T follicular helper cell (primary cell): ENCODE data around the gene SECISBP2.

Source experiments
- DNase-seq: peaks from one replicate; pipeline ENCODE4 v3.0.0-alpha.2; 2020; ENCODE audit warnings: low read depth

Gene SECISBP2

GRCh38 chr9:89347651-89348050, 29.4 kb downstream of the SECISBP2 start:
- no peak for DNase-seq

GRCh38 chr9:89349607-89350006, 31.3 kb downstream of the SECISBP2 start:
- no peak for DNase-seq

DNA sequence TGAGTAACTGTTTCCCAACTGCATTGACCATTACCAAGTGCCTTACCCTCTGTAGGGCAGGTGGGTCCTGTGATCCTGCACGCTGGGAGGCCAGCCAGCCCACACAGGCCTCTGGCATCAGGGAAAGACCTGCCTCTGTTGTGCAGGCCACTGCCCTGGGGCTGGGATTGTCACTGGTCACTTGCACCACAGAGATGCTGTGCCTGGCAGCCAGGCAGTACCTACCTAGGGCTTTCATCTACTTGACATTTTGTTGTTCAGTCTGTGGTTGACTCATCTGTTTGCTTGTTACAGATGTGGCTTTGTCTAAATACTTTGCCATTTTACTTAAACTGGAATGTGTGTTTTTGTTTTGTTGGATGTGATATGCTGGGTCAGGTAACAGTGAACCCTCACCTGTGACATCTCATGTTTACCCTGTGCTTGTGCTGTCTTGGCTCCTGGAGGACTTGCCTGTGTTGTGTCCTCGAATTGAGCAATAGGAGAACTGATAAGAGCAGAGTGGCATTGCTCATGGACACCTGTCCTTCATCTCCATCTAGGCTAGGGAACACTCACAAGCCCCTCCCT, 32.8 kb downstream of the SECISBP2 start:
- DNase-seq, result no peak

- no peak for DNase-seq
These were observed 33.4 kb downstream of the SECISBP2 start for GRCh38 chr9:89351584-89352300.

GRCh38 chr9:89352451-89352850, 34.2 kb downstream of the SECISBP2 start:
- DNase-seq, result no peak

GRCh38 chr9:89352874-89353649, 34.8 kb downstream of the SECISBP2 start:
- no peak for DNase-seq

DNA sequence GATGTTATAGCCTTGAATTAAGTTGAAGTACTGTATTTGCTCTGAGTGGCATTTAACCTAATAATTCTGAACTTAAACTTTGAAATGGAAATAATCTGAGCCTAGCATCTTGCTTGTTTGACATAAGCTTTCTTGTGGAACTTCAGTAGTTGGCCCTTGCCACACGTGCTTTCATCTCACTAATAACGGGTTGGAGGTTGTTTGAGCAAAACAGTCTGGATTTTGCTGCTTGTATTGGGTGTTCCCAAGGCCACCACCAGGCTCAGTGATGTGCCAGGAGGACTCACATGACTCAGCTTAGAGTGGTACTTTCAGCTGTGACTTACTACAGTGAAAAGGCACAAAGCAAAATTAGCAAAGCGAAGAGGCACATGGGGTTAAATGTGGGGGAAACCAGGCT, 35.7 kb downstream of the SECISBP2 start:
- DNase-seq, result no peak

- DNase-seq, result no peak
These were observed 36.2 kb downstream of the SECISBP2 start for GRCh38 chr9:89354471-89354870.

GRCh38 chr9:89356782-89357181, 38.5 kb downstream of the SECISBP2 start:
- DNase-seq, result no peak

DNA sequence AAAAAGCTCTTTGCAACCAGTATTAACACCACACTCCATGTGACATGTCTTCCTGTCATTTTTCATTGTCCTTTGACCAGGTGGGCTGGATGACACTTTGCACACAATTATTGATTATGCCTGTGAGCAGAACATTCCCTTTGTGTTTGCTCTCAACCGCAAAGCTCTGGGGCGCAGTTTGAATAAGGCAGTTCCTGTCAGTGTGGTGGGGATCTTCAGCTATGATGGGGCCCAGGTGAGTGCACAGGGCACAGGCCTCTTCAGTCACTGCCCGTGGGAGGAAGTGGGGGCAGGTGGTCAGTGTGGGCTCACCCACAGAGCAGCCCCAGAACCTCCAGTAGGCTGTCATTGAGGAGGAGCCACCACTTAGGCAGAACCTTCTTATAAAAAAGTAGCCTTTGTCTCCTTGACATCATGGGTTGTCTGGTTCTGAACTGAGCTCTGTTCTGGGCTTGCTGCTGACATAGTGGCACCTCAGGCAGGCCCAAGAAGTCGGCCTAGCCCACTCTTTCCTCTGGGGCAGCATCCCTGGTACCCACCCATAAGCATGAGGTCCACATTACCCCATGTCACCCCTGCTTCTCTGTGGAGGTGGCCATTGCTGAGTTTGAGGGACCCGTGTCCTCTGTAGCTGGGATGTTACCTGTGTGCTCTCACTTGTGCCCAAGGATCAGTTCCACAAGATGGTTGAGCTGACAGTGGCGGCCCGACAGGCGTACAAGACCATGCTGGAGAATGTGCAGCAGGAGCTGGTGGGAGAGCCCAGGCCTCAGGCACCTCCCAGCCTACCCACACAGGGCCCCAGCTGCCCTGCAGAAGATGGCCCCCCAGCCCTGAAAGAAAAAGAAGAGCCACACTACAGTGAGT, 39.3 kb downstream of the SECISBP2 start:
- no peak for DNase-seq

- DNase-seq, result no peak
These were observed 40.1 kb downstream of the SECISBP2 start for GRCh38 chr9:89358376-89358916.

DNA sequence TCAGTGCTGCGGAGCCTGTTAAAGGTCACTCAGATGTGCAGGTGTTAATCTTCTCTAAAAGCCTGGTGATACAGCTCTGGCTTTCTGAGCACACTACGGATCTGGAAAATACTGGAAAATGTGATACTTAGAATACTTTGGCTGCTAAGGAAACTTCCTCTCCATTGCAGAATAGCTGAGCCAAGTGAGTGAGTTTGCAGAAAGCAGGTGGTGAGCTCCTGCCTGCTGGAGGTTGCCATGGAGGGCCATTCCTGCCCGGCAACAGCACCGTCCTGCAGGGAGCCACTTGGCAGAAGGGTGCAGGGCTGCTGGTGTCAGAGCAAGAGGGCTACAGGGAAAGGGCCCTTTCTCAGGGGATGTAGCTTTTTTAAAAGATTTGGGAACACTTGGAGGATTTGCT, 40.7 kb downstream of the SECISBP2 start:
- DNase-seq, result no peak

DNA sequence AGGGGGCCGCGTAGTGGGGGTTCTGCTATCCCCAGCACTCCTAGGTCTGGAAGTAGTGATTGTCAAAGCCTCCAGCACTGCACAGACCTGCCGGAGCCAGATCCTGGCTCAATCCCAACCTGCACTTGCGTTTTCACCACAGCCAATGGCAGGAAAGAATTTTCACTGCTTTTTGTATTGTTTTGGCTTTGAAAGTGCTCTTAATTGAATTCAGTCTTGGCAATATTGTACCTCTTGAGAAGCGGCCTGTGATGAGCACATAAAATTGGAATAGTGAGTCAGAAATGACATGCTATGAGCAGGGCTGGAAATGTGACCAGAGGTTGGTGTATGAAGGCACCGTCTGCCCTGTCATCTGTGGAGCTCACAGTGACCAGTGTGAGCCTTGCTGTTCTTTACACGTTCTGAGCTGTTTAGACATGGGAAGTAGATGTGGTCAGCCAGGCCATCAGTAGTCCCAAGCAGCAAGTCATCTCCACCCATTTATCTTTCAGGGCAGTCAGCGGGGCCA, 41.5 kb downstream of the SECISBP2 start:
- DNase-seq, result no peak

DNA sequence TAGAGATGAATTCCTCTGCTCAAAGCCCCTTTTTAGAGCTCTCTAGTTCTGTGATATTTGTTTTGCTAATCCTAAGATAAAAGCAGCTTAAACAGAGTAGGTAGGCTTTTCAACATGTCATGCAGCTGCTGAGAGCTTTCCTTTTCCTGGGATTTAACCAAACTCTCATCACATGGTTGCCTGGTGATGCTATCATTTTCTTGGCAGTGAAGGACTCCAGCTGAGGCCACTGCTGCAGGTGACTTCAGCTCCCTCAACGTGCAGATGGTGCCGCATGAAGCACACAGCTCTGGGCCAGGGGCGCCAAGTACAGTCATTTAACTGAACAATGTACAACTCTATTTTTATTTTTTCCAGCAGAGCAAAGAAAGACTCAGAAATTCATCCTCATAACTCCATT, 42.2 kb downstream of the SECISBP2 start:
- no peak for DNase-seq

DNA sequence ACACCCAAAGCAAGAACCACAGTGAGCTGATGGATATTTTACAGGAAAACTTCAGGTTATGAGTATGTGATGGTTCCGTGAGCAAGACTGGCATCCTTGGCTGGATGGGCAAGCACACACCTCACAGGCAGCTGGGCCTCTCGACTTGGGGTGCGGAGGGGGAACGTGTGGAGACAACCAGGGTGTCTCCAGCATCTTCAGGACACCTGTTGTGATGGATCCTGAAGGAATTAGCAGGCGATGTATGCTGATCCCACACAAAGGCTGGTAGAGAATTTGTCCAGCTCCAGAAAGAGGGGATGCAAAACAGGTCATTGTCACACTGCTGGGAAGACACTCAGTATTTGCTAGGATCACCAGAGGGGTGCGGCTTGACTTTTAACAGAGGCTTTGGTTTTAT, 42.7 kb downstream of the SECISBP2 start:
- DNase-seq, result no peak

DNA sequence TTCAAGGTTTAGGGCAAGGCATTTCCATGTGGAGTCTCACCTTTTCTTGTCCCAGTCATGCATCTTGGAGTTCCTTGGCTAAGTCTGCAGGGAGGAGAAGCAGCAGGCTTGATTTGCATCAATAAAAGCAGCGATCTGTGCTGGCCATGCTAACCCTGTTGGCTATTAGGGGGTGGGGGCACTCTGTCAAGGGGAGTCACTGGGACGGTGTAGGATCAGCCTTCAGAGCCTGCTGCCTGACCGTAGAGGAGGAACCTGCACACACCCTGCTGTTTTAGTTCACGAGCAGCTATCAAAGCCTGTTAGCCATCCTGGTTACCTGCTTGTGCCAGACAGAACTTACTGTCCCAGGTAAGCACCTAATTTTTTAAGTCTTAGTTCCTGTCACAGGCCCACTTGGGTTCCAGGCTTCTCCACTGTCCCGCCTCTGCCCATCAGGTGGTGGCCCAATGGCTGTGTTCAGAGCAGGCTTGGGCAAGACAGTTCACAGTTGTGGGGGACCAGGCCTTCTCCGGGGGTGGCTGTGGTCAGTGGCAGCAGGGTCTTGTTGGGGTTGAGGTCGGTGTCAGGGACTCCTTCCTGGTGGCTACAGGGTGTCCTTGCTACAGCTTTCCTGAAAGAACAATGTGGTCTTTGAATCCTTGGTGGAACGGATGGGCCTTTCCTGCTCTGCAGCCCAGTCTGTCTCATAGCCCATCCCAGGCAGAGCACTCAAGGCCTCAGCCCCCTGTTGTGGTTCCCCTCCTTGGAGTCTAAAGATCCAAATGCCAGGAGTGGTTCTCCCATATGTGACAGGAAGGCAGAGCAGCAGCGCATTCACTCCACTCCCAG, 43.7 kb downstream of the SECISBP2 start:
- no peak for DNase-seq

DNA sequence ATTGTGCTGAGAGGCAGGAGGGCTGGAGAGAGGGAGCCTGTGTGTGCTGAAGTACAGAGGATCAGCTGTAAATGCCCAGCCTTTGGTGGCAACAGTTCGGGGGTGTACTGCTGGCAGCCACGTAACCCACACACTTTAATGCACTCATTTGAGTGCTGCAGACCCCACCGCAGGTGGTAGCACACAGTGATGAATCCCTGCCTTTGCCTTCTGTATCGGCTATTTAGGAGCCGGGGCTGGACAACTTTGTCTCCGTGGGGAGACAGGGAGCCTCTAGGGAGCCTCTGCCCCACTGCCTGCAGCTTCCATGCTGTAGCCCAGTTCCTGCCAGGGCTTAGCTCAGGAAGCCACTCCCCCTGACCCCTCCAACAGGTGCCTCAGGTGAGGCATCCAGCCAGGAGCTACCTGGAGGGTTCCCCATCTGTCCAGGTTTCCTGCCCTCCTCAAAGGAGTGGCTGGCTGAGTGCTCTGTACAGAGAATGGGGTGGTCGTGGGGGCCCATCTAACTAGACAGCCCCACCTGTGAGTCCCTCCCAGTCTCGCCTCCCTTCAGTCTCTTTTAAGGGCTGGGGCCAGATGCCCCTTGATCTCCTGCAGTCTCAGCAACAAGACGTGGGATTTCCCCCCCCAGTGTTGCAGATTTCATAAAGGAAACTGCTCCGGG, 44.5 kb downstream of the SECISBP2 start:
- no peak for DNase-seq

- no peak for DNase-seq
These were observed 45.0 kb downstream of the SECISBP2 start for GRCh38 chr9:89363311-89363670.

DNA sequence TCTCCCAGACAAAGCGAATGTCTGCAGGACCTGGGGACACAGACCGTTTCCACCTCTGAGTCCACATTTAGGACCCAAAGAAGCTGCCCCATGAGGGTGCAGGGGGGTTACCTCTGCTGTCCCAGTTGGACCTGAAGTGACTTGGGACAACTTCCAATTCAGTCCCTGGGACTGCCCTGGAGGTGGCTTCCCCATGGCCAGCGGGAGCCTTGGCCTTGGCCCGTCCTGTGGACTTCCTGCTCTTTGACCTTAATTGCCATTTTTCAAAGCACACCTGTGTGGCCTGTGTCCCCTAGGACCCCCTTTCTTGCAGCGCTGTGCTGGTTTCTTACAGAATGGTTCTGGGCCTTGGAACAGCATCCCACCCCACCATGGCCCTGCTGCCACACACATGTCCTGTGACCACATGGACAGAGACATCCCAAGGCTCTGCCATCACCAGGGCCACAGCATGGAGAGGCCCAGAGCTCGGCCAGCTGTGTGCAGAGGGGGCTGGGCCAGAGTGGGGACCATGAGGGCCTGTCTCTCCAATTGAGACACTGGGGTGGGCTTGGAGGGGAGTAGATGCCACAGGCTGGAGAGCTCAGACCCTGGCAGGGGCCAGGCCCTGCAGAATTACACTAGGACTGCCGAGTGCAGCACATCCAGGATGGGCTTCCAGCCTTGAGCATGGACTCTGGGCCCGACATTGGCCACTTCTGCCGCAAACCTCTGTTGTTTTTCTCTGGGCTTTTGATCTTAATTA, 45.8 kb downstream of the SECISBP2 start:
- DNase-seq, result no peak
